ENCODE measurements around the gene CRISP1. TPM values are rescaled to one million over a fixed set of nuclear protein-coding genes. Genes with fewer than 3 reads are reported as not detected.

Gene CRISP1
- total and polyA plus RNA-seq, 2 donors (not counting 3 experiments of a cell fraction or from before 2014, with no cell fraction given): not detected

DNA sequence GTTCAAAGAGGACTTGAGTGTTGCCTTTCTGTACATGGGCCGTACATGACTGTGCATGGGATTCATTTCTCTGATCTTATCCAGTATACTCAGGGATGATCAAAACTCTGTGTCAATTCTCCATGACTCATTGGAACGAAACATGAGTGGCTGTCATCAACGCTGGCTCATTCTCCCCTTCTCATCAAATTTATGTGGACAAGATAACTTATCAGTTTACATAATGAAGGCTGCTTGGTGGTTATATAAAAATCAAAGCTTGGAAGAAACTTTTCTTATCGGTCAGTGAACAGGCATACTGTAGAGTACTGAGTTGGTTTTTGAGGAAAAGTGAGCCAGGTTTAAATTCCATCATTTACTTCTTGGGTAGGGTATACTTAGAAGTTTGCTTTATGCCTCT is 24.9 kb downstream of the CRISP1 start:
- H3K27me3 ChIP-seq (ENCODE audit: control insufficient read depth in 2 of 2, insufficient read depth in 2 of 2, low read length in 2 of 2): no peaks in the 10 kb centered on the region
- no peaks in the 10 kb centered on the region for H3K79me2 ChIP-seq (ENCODE audit: control insufficient read depth, insufficient read depth, low read length)
- H3K27ac ChIP-seq (ENCODE audit: insufficient read depth, low read depth, low read length): no peak overlapping the region
- TF ChIP-seq EZH2 (IDR thresholded peaks at IDR 0.05; ENCODE audit: borderline replicate concordance, low read depth, low read length, severe bottlenecking) (no peak), JUN (IDR thresholded peaks at IDR 0.05; ENCODE audit: borderline replicate concordance, insufficient read depth, insufficient read length, low read depth) (no peak), POLR2A (IDR thresholded peaks at IDR 0.05; ENCODE audit: low read depth, low read length) (no peak), POLR2AphosphoS5 (IDR thresholded peaks at IDR 0.05; ENCODE audit: insufficient read depth, low read depth, low read length) (no peak), FOS (IDR thresholded peaks at IDR 0.05; ENCODE audit: borderline replicate concordance, insufficient read depth, low read length) (no peak), MYC (IDR thresholded peaks at IDR 0.05; ENCODE audit: low read depth, low read length) (no peak), GATA2 (IDR thresholded peaks at IDR 0.05; ENCODE audit: insufficient read depth, insufficient read length, low read depth, low read length) (no peak)
- TF ChIP-seq, protein P1, sequence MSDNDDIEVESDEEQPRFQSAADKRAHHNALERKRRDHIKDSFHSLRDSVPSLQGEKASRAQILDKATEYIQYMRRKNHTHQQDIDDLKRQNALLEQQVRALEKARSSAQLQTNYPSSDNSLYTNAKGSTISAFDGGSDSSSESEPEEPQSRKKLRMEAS (IDR thresholded peaks at IDR 0.05; ENCODE audit: insufficient read depth, insufficient read length): no peak
- TF ChIP-seq, protein P2, sequence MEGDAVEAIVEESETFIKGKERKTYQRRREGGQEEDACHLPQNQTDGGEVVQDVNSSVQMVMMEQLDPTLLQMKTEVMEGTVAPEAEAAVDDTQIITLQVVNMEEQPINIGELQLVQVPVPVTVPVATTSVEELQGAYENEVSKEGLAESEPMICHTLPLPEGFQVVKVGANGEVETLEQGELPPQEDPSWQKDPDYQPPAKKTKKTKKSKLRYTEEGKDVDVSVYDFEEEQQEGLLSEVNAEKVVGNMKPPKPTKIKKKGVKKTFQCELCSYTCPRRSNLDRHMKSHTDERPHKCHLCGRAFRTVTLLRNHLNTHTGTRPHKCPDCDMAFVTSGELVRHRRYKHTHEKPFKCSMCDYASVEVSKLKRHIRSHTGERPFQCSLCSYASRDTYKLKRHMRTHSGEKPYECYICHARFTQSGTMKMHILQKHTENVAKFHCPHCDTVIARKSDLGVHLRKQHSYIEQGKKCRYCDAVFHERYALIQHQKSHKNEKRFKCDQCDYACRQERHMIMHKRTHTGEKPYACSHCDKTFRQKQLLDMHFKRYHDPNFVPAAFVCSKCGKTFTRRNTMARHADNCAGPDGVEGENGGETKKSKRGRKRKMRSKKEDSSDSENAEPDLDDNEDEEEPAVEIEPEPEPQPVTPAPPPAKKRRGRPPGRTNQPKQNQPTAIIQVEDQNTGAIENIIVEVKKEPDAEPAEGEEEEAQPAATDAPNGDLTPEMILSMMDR (IDR thresholded peaks at IDR 0.05; ENCODE audit: extremely low read depth in 1 of 2, insufficient read depth in 1 of 2, low read depth in 1 of 2, low read length in 2 of 2): no peak
- H3K9me3 ChIP-seq (replicated peaks; ENCODE audit: control insufficient read depth, insufficient read depth, low read length): no peaks in the 10 kb centered on the region
- H3K9me1 ChIP-seq (replicated peaks; ENCODE audit: control insufficient read depth, extremely low read depth, insufficient read depth, low read length): no peaks in the 10 kb centered on the region
- intact Hi-C loops (cut with micrococcal nuclease) (no loop called here), dilution Hi-C loops (cut with MboI; ENCODE audit: extremely low pct_ligation_motif_present, low sequenced_read_pairs) (no loop called here)
- H3K4me3 ChIP-seq (replicated peaks in 1 of 3; ENCODE audit: insufficient read depth in 1 of 3, low read depth in 1 of 3, low read length in 3 of 3): no peak overlapping the region
- no TSS peak for BruUV-seq (replicated peaks)
- ChIA-PET POLR2A (no interaction called here), CTCF (interaction anchor here (1.2 kb wide), 1 partner anchor 309 kb away, joined by 4 read pairs; no protein-coding TSS in a partner anchor)
- no peak overlapping the region for H2AFZ ChIP-seq (ENCODE audit: low read depth, low read length)
- H3K4me1 ChIP-seq (ENCODE audit: control insufficient read depth, extremely low read depth, insufficient read depth, low read length): no peaks in the 10 kb centered on the region
- DNase-seq (ENCODE audit: low read depth, low spot score): no peak
- H3K4me2 ChIP-seq (ENCODE audit: insufficient read depth, low read length): no peak overlapping the region
- no peaks in the 10 kb centered on the region for H3K36me3 ChIP-seq (ENCODE audit: control insufficient read depth in 2 of 2, extremely low read depth in 1 of 2, insufficient read depth in 2 of 2, low read length in 2 of 2)
- no peak overlapping the region for H3K9ac ChIP-seq (replicated peaks; ENCODE audit: extremely low read depth, insufficient read depth, low read length)
- no peak for FAIRE-seq
- H4K20me1 ChIP-seq (replicated peaks; ENCODE audit: control insufficient read depth, extremely low read depth, insufficient read depth, low read length): no peaks in the 10 kb centered on the region

Measured in endothelial cell of umbilical vein (primary cell).